Osteocyte (in vitro differentiated cells): ENCODE measurements around the gene NXT1. TPM values are rescaled to one million over a fixed set of nuclear protein-coding genes. Genes with fewer than 3 reads are reported as not detected.

Source experiments
- DNase-seq: peaks from one replicate; pipeline ENCODE4 v3.0.0; 2021; ENCODE audit warnings: mixed read lengths; ENCODE audit not compliant: unreplicated experiment; ENCODE audit errors: extremely low spot score
- H3K27ac Mint-ChIP-seq: one replicate; pipeline ENCODE4 v1.8.0; 2021; ENCODE audit warnings: mild to moderate bottlenecking, mixed read lengths; ENCODE audit not compliant: unreplicated experiment
- H3K27me3 Mint-ChIP-seq: one replicate; pipeline ENCODE4 v1.8.0; 2021; ENCODE audit warnings: mixed read lengths; ENCODE audit not compliant: unreplicated experiment
- H3K36me3 Mint-ChIP-seq: one replicate; pipeline ENCODE4 v1.8.0; 2021; ENCODE audit warnings: mixed read lengths; ENCODE audit not compliant: unreplicated experiment
- H3K4me1 Mint-ChIP-seq: one replicate; pipeline ENCODE4 v1.8.0; 2021; ENCODE audit warnings: mixed read lengths; ENCODE audit not compliant: unreplicated experiment
- H3K4me3 Mint-ChIP-seq: one replicate; pipeline ENCODE4 v1.8.0; 2021; ENCODE audit warnings: mild to moderate bottlenecking, moderate library complexity, mixed read lengths; ENCODE audit not compliant: unreplicated experiment
- H3K9me3 Mint-ChIP-seq: one replicate; pipeline ENCODE4 v1.8.0; 2021; ENCODE audit warnings: mixed read lengths; ENCODE audit not compliant: unreplicated experiment
- CTCF ChIP-seq: fragments of 200-600 bp; sonication (generic); IDR thresholded peaks from 2 replicates; pipeline ENCODE4 v1.5.0; 2021; ENCODE audit warnings: antibody characterized with exemption, mild to moderate bottlenecking, moderate library complexity
- total RNA-seq: library from RNA; stranded (reverse); gene quantifications from 2 replicates; pipeline ENCODE4 v1.2.1, GENCODE V29; 2021

The NXT1 gene
- total RNA-seq, 1 donor from 2014 or later, result 12.4 TPM

GRCh38 chr20:23315099-23315498 lies 35.5 kb upstream of the NXT1 start:
- no peak for TF ChIP-seq CTCF
- Mint-ChIP-seq H3K27ac (no peak overlapping the region), H3K27me3 (peaks cover 17% of the 10 kb centered on the region), H3K36me3 (no peaks in the 10 kb centered on the region), H3K9me3 (no peaks in the 10 kb centered on the region), H3K4me1 (no peaks in the 10 kb centered on the region), H3K4me3 (no peak overlapping the region)
- DNase-seq, result no peak

GRCh38 chr20:23316626-23317025 lies 34.0 kb upstream of the NXT1 start:
- Mint-ChIP-seq H3K9me3 (no peaks in the 10 kb centered on the region), H3K27ac (no peak overlapping the region), H3K36me3 (no peaks in the 10 kb centered on the region), H3K4me1 (no peaks in the 10 kb centered on the region), H3K4me3 (no peak overlapping the region), H3K27me3 (peaks cover 13% of the 10 kb centered on the region)
- DNase-seq, result no peak
- TF ChIP-seq CTCF, result no peak

GRCh38 chr20:23317081-23317480 lies 33.5 kb upstream of the NXT1 start:
- Mint-ChIP-seq H3K9me3 (no peaks in the 10 kb centered on the region), H3K27me3 (peaks cover 12% of the 10 kb centered on the region), H3K36me3 (no peaks in the 10 kb centered on the region), H3K27ac (no peak overlapping the region), H3K4me1 (no peaks in the 10 kb centered on the region), H3K4me3 (no peak overlapping the region)
- no peak for TF ChIP-seq CTCF
- DNase-seq, result no peak

GRCh38 chr20:23318347-23318746 lies 32.2 kb upstream of the NXT1 start:
- no peak for TF ChIP-seq CTCF
- no peaks in the 10 kb centered on the region for H3K9me3 Mint-ChIP-seq
- no peaks in the 10 kb centered on the region for H3K4me1 Mint-ChIP-seq
- H3K36me3 Mint-ChIP-seq, result no peaks in the 10 kb centered on the region
- no peak overlapping the region for H3K4me3 Mint-ChIP-seq
- peaks cover 9% of the 10 kb centered on the region for H3K27me3 Mint-ChIP-seq
- no peak overlapping the region for H3K27ac Mint-ChIP-seq
- no peak for DNase-seq

- H3K4me1 Mint-ChIP-seq, result no peaks in the 10 kb centered on the region
- H3K4me3 Mint-ChIP-seq, result no peak overlapping the region
- TF ChIP-seq CTCF, result peak; percentile 44
- no peaks in the 10 kb centered on the region for H3K36me3 Mint-ChIP-seq
- no peaks in the 10 kb centered on the region for H3K9me3 Mint-ChIP-seq
- no peak overlapping the region for H3K27ac Mint-ChIP-seq
- H3K27me3 Mint-ChIP-seq, result peaks cover 5% of the 10 kb centered on the region
- no peak for DNase-seq
Measured at GRCh38 chr20:23320317-23320716, 30.3 kb upstream of the NXT1 start.
